Skeletal muscle satellite cell (primary cell): ENCODE data around the gene STAMBP.

Experiments
- H3K27me3 ChIP-seq: 2 replicates; pipeline ENCODE4 v1.7.0; 2013; ENCODE audit warnings: low read length; ENCODE audit not compliant: control insufficient read depth, insufficient read depth
- H3K36me3 ChIP-seq: 2 replicates; pipeline ENCODE4 v1.7.0; 2013; ENCODE audit warnings: mild to moderate bottlenecking, control low read depth, low read length; ENCODE audit not compliant: insufficient read depth
- H3K4me1 ChIP-seq: 2 replicates; pipeline ENCODE4 v1.7.0; 2013; ENCODE audit warnings: low read length; ENCODE audit not compliant: control insufficient read depth, insufficient read depth
- H3K4me2 ChIP-seq: 2 replicates; pipeline ENCODE4 v1.7.0; 2013; ENCODE audit warnings: mild to moderate bottlenecking, low read length
- H3K4me3 ChIP-seq: 2 replicates; pipeline ENCODE4 v1.7.0; 2013; ENCODE audit warnings: low read length
- H3K9ac ChIP-seq: 2 replicates; pipeline ENCODE4 v1.7.0; 2013; ENCODE audit warnings: mild to moderate bottlenecking, low read depth, low read length, moderate library complexity
- H3K9me3 ChIP-seq: replicated peaks from 2 replicates; pipeline ENCODE4 v1.7.0; 2013; ENCODE audit warnings: mild to moderate bottlenecking, control low read depth, low read length

The STAMBP gene

DNA sequence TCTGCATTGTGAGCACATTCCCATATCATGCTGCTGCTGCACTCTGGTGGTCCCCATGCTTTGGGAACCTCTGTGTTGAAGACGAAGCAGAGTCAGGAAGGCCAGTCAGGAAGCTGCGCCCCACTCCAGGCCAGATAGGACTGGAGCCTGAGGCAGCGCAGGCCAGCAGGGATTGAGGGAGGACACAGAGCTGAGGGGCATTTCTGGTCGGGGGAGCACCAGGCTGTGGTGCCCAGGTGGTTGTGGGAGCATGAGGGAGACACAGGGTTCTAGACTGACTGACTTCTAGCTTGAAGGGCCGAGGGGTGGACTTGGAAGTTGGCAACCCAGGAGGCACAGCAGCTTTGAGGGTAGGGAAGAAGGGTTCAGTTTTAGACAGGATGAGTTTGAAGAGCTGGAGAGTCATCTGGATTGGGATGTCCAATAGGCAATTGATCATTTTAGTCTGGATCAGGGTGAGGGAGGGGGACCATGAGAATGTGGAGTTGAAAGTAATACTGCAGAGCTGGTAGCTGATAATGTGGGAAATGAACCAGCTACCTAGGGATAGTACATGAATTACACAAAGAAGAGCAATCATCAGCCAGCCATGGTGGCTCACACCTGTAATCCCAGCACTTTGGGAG is 62.6 kb downstream of the STAMBP start:
- no peaks in the 10 kb centered on the region for H3K9me3 ChIP-seq
- no peak overlapping the region for H3K4me2 ChIP-seq
- H3K9ac ChIP-seq: no peak overlapping the region
- no peak overlapping the region for H3K4me3 ChIP-seq
- no peaks in the 10 kb centered on the region for H3K36me3 ChIP-seq
- peaks cover 32% of the 10 kb centered on the region for H3K27me3 ChIP-seq
- no peaks in the 10 kb centered on the region for H3K4me1 ChIP-seq

DNA sequence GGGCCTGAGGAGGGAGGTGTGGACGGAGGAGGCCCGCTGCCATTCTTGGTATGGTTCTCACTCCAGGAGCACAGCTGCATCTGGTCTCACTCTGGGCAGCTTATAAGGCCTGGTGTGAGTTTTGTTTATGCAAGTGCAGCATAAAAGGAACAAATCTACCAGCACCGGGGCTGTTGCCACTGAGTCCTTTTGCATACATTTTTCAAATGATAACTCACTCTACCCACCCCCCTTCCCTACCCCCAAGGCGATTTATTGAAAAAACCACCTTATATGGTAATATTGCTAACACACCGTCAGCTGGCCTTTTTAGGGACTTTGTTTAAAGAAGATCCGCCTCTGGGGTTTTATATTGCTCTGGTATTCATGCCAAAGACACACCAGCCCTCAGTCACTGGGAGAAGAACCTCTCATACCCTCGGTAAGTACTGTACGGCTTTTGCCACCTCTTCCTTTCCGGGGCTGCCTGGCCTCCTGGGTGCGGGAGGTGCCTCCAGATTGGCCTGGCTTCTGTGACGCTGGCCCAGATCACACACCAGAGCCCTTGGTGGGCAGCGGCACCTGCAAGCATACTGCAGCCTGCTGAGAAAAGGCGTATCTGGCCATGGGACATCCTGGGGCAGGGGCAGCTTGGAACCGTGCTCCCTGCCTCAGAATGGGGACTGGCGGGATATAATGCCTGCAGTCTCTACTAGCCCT is 64.0 kb downstream of the STAMBP start, which contains the start of gene ACTG2:
Gene ACTG2 (plus strand): TSS at position 378 of the 699 bp plus-strand sequence. CDS start 8,304 bp downstream, outside the sequence.
- H3K4me2 ChIP-seq: no peak within 1 kb of the TSS
- no peak within 1 kb of the TSS for H3K4me3 ChIP-seq

DNA sequence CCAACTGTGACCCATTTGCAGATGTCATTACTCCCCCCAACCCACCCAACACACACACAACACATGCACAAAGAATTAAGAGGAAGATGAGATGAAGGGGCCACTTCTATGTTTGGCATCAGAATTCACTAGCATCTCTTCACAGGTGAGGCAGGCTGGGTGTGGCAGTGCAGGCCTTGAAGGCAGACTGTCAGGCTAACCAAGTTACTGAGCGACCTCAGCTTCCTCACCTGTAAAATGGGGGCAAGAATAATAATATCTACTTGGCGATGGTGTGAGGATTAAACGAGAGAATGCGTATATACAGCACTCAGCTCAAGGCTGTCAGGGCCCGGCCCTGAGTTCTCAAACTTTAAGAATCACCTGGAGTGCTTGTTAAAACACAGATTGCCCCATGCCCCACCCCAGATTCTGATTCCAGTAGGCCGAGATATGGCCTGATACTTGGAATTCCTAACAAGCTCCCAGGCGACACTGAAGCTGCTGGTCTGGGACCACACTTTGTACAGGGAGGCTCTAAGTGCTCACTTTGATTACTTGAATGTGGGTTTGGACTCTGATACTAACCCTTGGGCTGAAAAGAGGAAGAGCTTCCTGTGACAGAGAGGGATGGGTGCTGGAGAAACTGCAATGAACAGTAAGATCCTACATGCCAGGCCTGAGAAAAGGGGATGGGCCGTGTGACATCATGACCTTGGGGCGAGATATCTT is 65.2 kb downstream of the STAMBP start:
- H3K4me1 ChIP-seq: no peaks in the 10 kb centered on the region
- H3K4me2 ChIP-seq: no peak overlapping the region
- H3K4me3 ChIP-seq: no peak overlapping the region
- peaks cover 42% of the 10 kb centered on the region for H3K27me3 ChIP-seq
- H3K36me3 ChIP-seq: no peaks in the 10 kb centered on the region
- H3K9me3 ChIP-seq: no peaks in the 10 kb centered on the region
- no peak overlapping the region for H3K9ac ChIP-seq

More for the DNA sequence above, 64.0 kb downstream of the STAMBP start, which contains the start of gene ACTG2:
- H3K36me3 ChIP-seq: no peaks in the 10 kb centered on the region
- no peak within 1 kb of the TSS for H3K9ac ChIP-seq
- no peaks in the 10 kb centered on the region for H3K4me1 ChIP-seq
- H3K27me3 ChIP-seq: peaks cover 35% of the 10 kb centered on the region
- H3K9me3 ChIP-seq: no peaks in the 10 kb centered on the region

GRCh38 chr2:73894475-73894850 is 65.7 kb downstream of the STAMBP start:
- no peaks in the 10 kb centered on the region for H3K9me3 ChIP-seq
- H3K4me3 ChIP-seq: no peak overlapping the region
- no peaks in the 10 kb centered on the region for H3K4me1 ChIP-seq
- H3K4me2 ChIP-seq: no peak overlapping the region
- H3K36me3 ChIP-seq: no peaks in the 10 kb centered on the region
- no peak overlapping the region for H3K9ac ChIP-seq
- H3K27me3 ChIP-seq: peaks cover 40% of the 10 kb centered on the region

- Histone ChIP-seq H3K27me3 (peaks cover 41% of the 10 kb centered on the region), H3K4me2 (no peak overlapping the region), H3K9me3 (no peaks in the 10 kb centered on the region), H3K36me3 (no peaks in the 10 kb centered on the region), H3K9ac (no peak overlapping the region), H3K4me1 (no peaks in the 10 kb centered on the region), H3K4me3 (no peak overlapping the region)
These were observed 66.1 kb downstream of the STAMBP start for GRCh38 chr2:73894877-73895276.

DNA sequence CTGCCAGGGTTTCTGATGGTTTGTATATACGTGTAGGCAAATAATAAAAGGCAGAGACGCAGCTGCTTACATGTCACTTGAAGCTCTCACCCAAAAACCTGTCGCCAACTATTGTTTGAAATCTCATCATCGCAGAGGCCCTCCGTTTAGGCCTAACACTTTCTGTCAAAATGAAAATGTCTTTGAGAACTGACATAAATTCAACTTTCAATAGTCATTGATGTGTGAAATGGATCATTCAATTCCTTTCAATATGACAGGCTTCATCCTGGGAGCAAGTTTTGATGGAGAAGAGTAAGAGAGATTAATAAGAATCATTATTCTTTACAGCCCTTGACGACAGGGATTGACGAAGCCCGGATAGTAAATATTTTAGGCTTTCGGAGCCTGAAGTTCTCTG is 66.7 kb downstream of the STAMBP start:
- no peaks in the 10 kb centered on the region for H3K4me1 ChIP-seq
- peaks cover 42% of the 10 kb centered on the region for H3K27me3 ChIP-seq
- H3K4me2 ChIP-seq: no peak overlapping the region
- H3K9me3 ChIP-seq: no peaks in the 10 kb centered on the region
- no peaks in the 10 kb centered on the region for H3K36me3 ChIP-seq
- H3K4me3 ChIP-seq: no peak overlapping the region
- no peak overlapping the region for H3K9ac ChIP-seq

- H3K36me3 ChIP-seq: no peaks in the 10 kb centered on the region
- H3K27me3 ChIP-seq: peaks cover 32% of the 10 kb centered on the region
- H3K4me3 ChIP-seq: no peak overlapping the region
- no peak overlapping the region for H3K9ac ChIP-seq
- H3K4me2 ChIP-seq: no peak overlapping the region
- H3K4me1 ChIP-seq: no peaks in the 10 kb centered on the region
- H3K9me3 ChIP-seq: no peaks in the 10 kb centered on the region
These were observed 67.8 kb downstream of the STAMBP start for GRCh38 chr2:73896362-73897239.

DNA sequence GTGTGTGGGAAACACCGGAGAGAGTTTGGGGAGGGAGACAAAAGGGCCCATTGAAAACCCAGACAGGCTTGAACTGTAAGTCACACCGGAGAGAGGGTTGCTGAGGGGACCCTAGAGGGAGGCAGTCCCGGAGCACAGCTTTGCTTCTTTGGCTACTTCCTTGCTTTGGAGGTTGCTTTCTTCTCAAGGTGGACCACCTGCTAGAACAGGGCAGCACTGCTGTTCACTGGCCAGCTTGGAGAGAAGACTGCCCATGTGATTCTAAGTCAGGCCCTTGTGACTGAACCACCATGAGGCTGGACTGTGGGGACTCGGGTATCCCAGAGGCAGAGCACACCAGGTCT is 68.5 kb downstream of the STAMBP start:
- H3K36me3 ChIP-seq: no peaks in the 10 kb centered on the region
- no peak overlapping the region for H3K9ac ChIP-seq
- no peak overlapping the region for H3K4me2 ChIP-seq
- peaks cover 37% of the 10 kb centered on the region for H3K27me3 ChIP-seq
- no peaks in the 10 kb centered on the region for H3K9me3 ChIP-seq
- H3K4me1 ChIP-seq: no peaks in the 10 kb centered on the region
- no peak overlapping the region for H3K4me3 ChIP-seq

DNA sequence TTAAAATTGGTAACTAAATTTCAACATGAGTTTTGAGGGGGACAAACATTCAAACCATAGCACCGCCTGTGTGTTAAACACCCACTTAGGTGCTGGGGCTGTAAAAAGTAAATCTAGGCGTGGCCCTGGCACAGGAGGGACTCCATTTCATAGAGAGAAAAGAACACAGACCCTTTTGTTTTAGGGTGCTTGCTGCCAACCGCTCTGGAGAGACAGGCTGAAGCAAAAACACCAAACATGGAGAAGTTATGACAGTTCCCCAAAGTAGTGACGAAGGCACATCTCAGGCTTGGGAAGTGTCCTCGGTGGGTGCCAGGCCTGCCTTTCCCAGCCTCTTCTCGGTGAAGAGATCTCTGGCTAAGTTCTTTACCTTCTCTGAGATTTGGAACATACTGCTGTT is 69.2 kb downstream of the STAMBP start:
- peaks cover 40% of the 10 kb centered on the region for H3K27me3 ChIP-seq
- H3K9me3 ChIP-seq: no peaks in the 10 kb centered on the region
- H3K4me1 ChIP-seq: no peaks in the 10 kb centered on the region
- H3K36me3 ChIP-seq: no peaks in the 10 kb centered on the region
- H3K4me2 ChIP-seq: no peak overlapping the region
- H3K4me3 ChIP-seq: no peak overlapping the region
- no peak overlapping the region for H3K9ac ChIP-seq

DNA sequence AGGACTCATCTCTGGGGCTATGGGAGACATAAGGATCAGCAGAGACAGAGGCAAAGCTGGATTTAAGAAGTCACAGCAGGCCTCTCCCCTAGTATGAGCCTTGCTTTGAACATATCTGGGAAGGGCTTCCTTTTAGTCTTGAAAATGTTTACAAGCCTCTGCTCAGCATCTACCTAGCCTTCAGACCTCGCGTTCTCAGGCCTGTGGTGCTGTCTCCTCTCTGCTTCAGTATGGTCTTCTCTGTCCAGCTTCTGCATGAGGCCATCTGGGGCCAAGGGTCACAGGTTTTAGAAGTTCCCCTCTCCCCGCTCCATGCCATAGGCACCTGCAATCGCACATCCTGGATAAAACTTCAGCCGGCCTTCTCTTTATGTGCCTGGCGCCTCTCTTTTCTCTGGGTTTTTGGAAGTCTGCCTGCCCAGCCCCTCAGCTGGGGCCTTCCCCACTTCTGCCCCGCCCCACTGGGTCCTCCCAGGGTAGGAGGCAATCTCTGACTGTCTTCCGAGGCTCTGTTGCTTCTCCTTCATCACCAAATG is 71.1 kb downstream of the STAMBP start:
- no peaks in the 10 kb centered on the region for H3K36me3 ChIP-seq
- H3K9me3 ChIP-seq: no peaks in the 10 kb centered on the region
- H3K4me2 ChIP-seq: no peak overlapping the region
- no peaks in the 10 kb centered on the region for H3K4me1 ChIP-seq
- peaks cover 37% of the 10 kb centered on the region for H3K27me3 ChIP-seq
- no peak overlapping the region for H3K4me3 ChIP-seq
- H3K9ac ChIP-seq: no peak overlapping the region

DNA sequence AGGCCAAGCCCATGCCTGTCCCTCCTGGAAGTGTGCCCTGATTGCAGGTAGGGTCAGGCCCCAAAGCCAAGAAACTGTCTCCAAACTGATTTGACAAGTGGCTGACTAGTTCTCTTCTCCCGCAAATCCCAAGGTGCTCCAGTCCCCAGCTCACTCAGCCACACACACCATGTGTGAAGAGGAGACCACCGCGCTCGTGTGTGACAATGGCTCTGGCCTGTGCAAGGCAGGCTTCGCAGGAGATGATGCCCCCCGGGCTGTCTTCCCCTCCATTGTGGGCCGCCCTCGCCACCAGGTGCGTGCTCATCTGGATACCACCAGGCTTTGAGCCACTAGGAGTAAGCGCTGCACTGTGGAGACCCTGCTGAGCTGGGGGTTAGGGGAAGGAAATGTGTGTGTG is 72.4 kb downstream of the STAMBP start:
- H3K4me2 ChIP-seq: no peak overlapping the region
- H3K4me1 ChIP-seq: no peaks in the 10 kb centered on the region
- no peak overlapping the region for H3K9ac ChIP-seq
- H3K9me3 ChIP-seq: no peaks in the 10 kb centered on the region
- peaks cover 36% of the 10 kb centered on the region for H3K27me3 ChIP-seq
- H3K4me3 ChIP-seq: no peak overlapping the region
- H3K36me3 ChIP-seq: no peaks in the 10 kb centered on the region
